Body of pancreas (tissue), 4 donors: ENCODE results near the gene KIAA1671. TPM values are rescaled to one million over a fixed set of nuclear protein-coding genes. Genes with fewer than 3 reads are reported as not detected.

Experiments
- ATAC-seq: fragments of 150-250 bp; one replicate; pipeline ENCODE4 v1.9.1; 2016
- DNase-seq, 4 donors: peaks; one replicate each; pipeline ENCODE4 v3.0.0-alpha.2; 2019
- H3K27ac ChIP-seq, 4 donors: fragments of 200-600 bp; sonication (generic); 1 replicate in 3 of 4; 2 replicates in 1 of 4; pipeline versions ENCODE4 v1.5.1 to v1.6.1; 2016 to 2019; ENCODE audit warnings: mild to moderate bottlenecking in 1 of 4, mixed read lengths in 1 of 4, moderate library complexity in 1 of 4
- H3K27me3 ChIP-seq, 2 donors: fragments of 200-600 bp; sonication (generic); one replicate each; pipeline ENCODE4 v1.6.0; 2016; ENCODE audit warnings: mild to moderate bottlenecking in 1 of 2
- H3K36me3 ChIP-seq, 2 donors: fragments of 200-600 bp; sonication (generic); replicated peaks in 1 of 2; 2 replicates each; pipeline ENCODE4 v1.5.1; 2016; ENCODE audit warnings: low read depth in 2 of 2; ENCODE audit not compliant: insufficient read depth in 1 of 2
- H3K4me1 ChIP-seq: fragments of 200-600 bp; sonication (generic); one replicate; pipeline ENCODE4 v1.6.0; 2016
- H3K4me3 ChIP-seq, 2 donors: fragments of 200-600 bp; sonication (generic); 1 replicate in 1 of 2; 2 replicates in 1 of 2; pipeline ENCODE4 v1.5.1; 2016 to 2019
- H3K9me3 ChIP-seq, 3 donors: fragments of 200-600 bp; sonication (generic); 1 replicate in 2 of 3; 2 replicates in 1 of 3; pipeline ENCODE4 v1.5.1; 2016
- POLR2A ChIP-seq, 3 donors: fragments of 450-650 bp; IDR thresholded peaks; one replicate each; pipeline ENCODE4 v1.6.1; 2016; ENCODE audit warnings: antibody characterized with exemption in 3 of 3, mild to moderate bottlenecking in 2 of 3
- WGBS, 2 donors: methylation state at CpG; one replicate each; pipeline ENCODE4 v1.1.5; 2017; 5-methylcytosine and 5-hydroxymethylcytosine counted together
- intact Hi-C: fragments of 100-400 bp; cut with DNase I; formaldehyde crosslinking; loops from one replicate; pipeline ENCODE4 v1.15.1; 2023
- total RNA-seq, 2 donors: library from RNA; depleted of rRNA; stranded (reverse); fragments of >200 nt; gene quantifications; one replicate each; pipeline ENCODE4 v1.1.0, GENCODE V29; 2016
- TF ChIP-seq, protein P1 (sequence below), 7 experiments: fragments of 450-650 bp in 4 of 7; fragments of 200-600 bp in 3 of 7; sonication (generic) in 3 of 7; IDR thresholded peaks; one replicate each; pipeline ENCODE4 v1.5.1; 2016 to 2019; ENCODE audit warnings: antibody characterized with exemption in 7 of 7

KIAA1671 gene
- total RNA-seq, 2 donors from 2014 or later = 24.9 to 79.8 TPM

DNA sequence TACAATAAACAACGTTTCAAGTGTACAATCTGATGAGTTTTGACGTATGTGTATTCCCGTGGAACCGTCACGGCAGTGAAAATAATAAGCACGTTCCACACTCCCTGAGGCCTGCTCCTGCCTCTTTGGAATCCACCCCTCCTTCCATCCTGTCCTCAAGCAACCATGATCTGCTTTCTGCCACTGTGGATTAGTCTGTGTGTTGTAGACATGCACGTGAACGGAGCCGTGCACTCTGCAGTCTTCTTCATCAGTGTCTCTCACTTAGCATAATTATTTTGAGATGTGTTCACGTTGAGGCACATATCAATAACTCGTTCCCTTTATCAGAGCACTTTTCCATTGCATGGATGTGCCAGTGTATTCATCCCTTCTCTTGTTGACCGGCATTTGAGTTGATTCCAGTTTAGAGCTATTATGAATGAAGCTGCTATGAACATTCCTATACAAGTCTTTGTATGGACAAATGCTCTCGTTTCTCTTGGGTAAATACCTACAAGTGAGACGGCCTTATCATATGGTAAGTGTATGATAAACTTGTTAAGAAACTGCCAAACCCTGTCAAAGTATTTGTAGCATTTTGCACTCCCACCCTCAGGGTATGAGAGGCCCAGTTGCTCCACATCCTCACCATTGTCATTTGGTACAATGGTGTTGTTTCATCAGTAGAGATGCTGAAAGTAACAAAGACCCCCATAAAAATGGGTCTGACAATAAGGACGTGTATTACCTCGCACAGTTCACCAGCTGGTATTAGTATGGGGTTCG, 144.3 kb downstream of the KIAA1671 start:
- 80% methylated on average over 17 of the region's 17 CpGs for WGBS, 2 donors
- DNase-seq = no peak

GRCh38 chr22:25098445-25099081, 146.0 kb downstream of the KIAA1671 start:
- DNase-seq (no peak), ATAC-seq (no peak)
- Histone ChIP-seq H3K9me3 (no peaks in the 10 kb centered on the region), H3K27ac (no peak overlapping the region), H3K36me3 (no peaks in the 10 kb centered on the region), H3K4me3 (no peak overlapping the region), H3K4me1 (no peaks in the 10 kb centered on the region), H3K27me3 (no peaks in the 10 kb centered on the region)
- WGBS, 2 donors = 88 to 90% methylated on average over 8 to 9 of the region's 9 CpGs
- TF ChIP-seq, protein P1, sequence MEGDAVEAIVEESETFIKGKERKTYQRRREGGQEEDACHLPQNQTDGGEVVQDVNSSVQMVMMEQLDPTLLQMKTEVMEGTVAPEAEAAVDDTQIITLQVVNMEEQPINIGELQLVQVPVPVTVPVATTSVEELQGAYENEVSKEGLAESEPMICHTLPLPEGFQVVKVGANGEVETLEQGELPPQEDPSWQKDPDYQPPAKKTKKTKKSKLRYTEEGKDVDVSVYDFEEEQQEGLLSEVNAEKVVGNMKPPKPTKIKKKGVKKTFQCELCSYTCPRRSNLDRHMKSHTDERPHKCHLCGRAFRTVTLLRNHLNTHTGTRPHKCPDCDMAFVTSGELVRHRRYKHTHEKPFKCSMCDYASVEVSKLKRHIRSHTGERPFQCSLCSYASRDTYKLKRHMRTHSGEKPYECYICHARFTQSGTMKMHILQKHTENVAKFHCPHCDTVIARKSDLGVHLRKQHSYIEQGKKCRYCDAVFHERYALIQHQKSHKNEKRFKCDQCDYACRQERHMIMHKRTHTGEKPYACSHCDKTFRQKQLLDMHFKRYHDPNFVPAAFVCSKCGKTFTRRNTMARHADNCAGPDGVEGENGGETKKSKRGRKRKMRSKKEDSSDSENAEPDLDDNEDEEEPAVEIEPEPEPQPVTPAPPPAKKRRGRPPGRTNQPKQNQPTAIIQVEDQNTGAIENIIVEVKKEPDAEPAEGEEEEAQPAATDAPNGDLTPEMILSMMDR (IDR thresholded peaks at IDR 0.05) = no peak
- intact Hi-C loops = no loop called here

More for the DNA sequence above, 144.3 kb downstream of the KIAA1671 start:
- Histone ChIP-seq H3K27me3 (no peaks in the 10 kb centered on the region), H3K27ac (no peak overlapping the region), H3K36me3 (no peaks in the 10 kb centered on the region), H3K4me3 (no peak overlapping the region), H3K9me3 (no peaks in the 10 kb centered on the region), H3K4me1 (no peaks in the 10 kb centered on the region)
- intact Hi-C loops = no loop called here
- no peak for ATAC-seq
- no peak for TF ChIP-seq POLR2A (IDR thresholded peaks at IDR 0.05)
- TF ChIP-seq, protein P1 (IDR thresholded peaks at IDR 0.05) = no peak

GRCh38 chr22:25099202-25099601, 146.7 kb downstream of the KIAA1671 start:
- no peaks in the 10 kb centered on the region for H3K36me3 ChIP-seq
- no peak overlapping the region for H3K27ac ChIP-seq
- intact Hi-C loops = no loop called here
- H3K4me3 ChIP-seq = no peak overlapping the region
- DNase-seq (no peak), ATAC-seq (no peak)
- H3K4me1 ChIP-seq = no peaks in the 10 kb centered on the region
- 80 to 91% methylated on average over 3 to 4 of the region's 4 CpGs for WGBS, 2 donors
- no peaks in the 10 kb centered on the region for H3K9me3 ChIP-seq
- TF ChIP-seq, protein P1 (IDR thresholded peaks at IDR 0.05) = no peak
- no peak for TF ChIP-seq POLR2A (IDR thresholded peaks at IDR 0.05)
- H3K27me3 ChIP-seq = no peaks in the 10 kb centered on the region

DNA sequence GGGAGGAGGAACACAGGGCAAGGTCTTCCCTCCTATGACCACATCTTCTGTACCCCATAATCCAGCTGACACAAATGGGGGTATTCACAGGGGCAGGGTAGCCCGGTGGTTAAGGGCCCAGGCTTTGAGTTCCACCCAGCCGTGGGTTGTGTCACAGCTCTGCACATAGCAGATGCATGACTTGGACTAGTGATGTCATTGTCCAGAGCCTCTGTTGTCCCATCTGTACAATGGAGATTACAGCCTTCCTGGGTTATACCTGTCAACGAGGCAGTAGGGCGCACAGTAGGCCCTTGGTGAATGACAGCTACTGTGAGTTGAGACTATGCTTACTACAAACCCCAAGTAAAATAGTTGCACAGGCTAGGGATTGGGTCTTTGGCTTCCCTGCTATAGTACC, 147.9 kb downstream of the KIAA1671 start:
- no peak for DNase-seq
- no peak overlapping the region for H3K4me3 ChIP-seq
- intact Hi-C loops = no loop called here
- no peaks in the 10 kb centered on the region for H3K9me3 ChIP-seq
- no peak overlapping the region for H3K27ac ChIP-seq
- H3K27me3 ChIP-seq = no peaks in the 10 kb centered on the region
- no peak for ATAC-seq
- WGBS, 2 donors = 84 to 100% methylated on average over 4 of the region's 4 CpGs
- TF ChIP-seq POLR2A (IDR thresholded peaks at IDR 0.05) = no peak
- TF ChIP-seq, protein P1 (IDR thresholded peaks at IDR 0.05) = no peak
- no peaks in the 10 kb centered on the region for H3K4me1 ChIP-seq
- H3K36me3 ChIP-seq = no peaks in the 10 kb centered on the region
